GDM1 (cell line): ENCODE results near the gene ARMC9.
"Not testable (repeated sequence)": the region's sequence is repeated elsewhere in the genome, so short reads cannot be mapped to it uniquely, and the experiment has no call there.

Experiments used
- DNase-seq: peaks from one replicate; lab custom pipeline; 2025; lab: John Stamatoyannopoulos, UW

ARMC9 gene

GRCh38 chr2:231198291-231199173 is at the start of gene ARMC9:
Gene ARMC9 (plus strand): TSS chr2:231198631. CDS start chr2:231206239, 7,608 bp downstream.
- DNase-seq, result peak; percentile 62

DNA sequence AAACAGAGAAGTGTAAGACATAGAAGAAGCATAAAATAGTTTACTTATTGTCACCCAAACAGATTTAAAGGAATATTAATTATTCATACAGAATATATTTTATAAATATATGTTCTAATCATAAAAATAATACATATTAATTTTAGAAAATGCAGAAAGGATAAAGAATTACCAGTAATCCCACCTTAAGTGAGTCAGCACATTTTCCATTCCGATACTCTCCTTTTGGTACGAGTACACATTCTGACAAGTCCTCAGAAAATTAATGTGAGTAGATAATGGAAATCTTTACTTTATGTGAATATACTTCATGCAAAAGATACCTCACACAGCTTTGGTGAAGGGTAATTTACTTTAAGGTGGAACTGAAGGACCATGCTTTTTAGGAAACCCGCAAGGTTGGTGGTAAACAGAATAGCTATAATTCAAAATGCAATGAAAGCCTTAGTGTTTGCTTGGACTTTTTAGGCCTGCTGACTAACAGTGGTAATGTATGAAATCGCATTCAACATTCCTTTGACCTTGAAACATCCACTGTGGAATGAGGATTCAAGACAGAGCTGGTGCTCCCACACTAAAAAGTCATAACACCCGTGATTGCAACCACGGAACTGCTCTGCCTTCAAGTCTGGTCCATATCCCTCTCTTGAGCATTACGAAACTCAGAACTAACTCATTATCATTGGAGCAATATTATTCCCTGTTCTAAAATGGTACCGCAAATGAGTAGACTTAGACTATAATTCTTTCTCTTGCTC is 45.5 kb upstream of the ARMC9 start:
- no peak for DNase-seq

GRCh38 chr2:231159306-231159705 is 39.1 kb upstream of the ARMC9 start:
- DNase-seq, result no peak

- no peak for DNase-seq
These were observed 37.7 kb upstream of the ARMC9 start for GRCh38 chr2:231160701-231161100.

DNA sequence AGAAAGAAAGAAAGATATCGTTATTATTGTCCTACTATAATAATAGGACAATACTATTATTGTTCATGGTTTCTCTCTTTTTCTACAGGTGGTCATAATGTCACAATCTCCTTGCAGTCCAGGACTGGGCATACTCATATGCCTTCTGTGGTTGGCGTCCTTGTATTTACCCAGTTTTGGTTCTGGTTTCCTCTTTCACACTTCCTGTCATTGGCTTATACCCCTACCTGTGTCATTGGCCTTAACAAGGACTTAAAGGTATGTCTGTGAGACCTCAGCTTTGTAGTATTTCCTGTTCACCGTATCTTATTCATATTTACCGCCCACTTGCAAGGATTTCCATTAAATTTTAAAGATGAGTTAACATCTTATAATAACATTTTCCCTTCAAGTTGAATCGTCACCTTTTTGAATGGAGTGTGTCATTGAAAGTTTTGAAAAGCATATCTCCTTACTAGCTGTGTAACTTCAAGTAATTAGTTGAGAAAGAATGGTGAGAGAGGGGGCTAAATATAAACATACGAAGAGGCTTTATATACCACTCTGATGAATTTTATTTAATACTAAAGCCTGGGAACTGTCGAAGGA is 37.1 kb upstream of the ARMC9 start:
- DNase-seq, result no peak

DNA sequence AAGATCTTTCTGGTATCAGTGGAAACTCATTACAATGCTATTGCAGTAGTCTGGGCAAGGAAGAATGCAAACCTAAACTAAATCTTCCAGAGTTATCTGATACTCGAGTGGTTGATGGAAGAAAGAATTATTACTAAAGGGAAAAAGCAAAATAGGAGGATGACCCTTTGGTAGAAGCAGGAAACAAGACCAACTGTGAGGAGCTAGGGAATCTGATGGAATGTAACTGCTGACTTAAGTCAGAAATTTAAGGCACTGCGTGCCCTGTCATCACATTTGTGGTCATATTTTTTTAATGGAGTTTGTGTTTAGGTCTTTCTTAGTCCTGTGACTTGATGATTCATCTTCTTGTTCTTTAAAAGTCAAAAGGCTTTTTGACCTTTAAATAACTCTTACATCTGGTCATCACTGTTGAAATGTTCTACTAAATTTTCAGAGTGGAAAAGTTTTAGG is 36.5 kb upstream of the ARMC9 start:
- DNase-seq, result no peak

DNA sequence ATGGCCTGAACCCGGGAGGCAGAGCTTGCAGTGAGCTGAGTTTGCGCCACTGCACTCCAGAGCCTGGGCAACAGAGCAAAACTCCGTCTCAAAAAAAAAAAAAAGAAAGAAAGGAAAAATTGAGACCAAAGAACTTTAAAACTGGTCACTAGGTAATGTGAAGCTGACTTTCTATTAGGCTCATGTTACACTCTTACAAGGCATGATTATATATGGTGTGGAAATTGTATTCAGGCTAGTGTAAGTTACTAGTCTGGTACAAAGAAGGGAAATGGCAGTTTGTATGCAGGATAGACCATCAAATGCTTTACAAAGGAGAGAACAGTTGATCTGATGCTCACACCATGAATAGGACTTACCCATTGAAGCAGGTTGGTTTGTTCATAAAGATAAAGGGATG is 35.4 kb upstream of the ARMC9 start:
- no peak for DNase-seq

DNA sequence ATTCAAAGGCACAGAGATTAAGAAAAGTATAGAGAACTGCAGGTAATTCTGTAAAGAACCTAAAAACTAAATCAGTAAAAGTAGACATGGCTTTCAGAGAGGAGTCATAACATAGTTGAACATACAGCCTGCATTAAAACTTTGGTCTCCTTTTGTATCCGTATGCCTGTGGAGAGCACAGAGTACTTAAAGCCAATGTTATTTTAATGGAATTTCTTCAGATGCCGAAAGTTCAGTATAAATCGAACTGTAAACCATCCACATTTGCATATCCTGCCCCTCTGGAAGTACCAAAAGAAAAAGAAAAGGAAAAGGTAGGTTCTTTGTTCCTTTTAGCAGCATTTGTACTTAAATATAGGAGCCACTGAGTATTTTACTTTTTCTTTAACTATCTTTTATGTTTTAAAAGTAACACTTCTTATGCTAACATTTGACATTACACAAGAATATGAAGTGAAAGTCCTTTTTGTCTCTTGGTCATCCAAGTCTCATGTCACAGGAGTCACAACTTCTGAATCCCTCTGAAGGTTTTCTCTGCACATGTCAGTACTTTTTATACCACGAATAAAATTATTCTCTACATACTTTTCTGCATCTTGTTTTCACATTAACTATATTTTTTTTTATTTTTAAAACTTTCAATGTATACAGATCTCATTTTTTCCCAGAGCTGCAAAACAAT is 34.9 kb upstream of the ARMC9 start:
- no peak for DNase-seq

DNA sequence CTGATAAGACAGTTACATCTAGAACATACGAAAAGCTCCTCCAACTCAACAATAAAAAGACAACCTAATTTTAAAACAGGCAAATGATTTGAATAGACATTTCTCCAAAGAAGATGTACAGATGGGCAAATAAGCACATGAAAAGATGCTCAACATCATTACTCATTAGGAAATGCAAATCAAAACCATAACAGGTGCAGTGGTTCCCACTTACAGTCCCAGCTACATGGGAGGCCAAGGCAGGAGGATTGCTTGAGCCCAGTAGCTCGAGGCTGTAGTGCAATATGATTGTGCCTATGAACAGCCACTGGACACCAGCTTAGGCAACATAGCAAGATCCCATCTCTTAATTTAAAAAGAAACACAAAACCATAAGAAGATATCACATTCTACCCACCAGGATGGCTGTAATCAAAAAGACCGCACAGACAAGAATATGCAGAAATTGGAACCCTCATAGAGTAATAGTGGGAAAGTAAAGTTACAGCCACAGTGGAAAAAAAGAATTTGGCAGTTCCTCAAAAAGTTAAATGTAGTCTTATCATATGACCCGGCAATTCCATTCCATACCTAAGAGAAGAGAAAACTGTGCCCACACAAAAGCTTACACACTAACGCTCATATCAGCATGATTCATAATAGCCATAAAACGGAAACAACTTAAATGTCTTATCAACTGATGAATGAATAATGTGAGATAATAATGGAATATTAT is 30.5 kb upstream of the ARMC9 start:
- DNase-seq, result no peak

- DNase-seq, result no peak
These were observed 29.8 kb upstream of the ARMC9 start for GRCh38 chr2:231168460-231169139.

DNA sequence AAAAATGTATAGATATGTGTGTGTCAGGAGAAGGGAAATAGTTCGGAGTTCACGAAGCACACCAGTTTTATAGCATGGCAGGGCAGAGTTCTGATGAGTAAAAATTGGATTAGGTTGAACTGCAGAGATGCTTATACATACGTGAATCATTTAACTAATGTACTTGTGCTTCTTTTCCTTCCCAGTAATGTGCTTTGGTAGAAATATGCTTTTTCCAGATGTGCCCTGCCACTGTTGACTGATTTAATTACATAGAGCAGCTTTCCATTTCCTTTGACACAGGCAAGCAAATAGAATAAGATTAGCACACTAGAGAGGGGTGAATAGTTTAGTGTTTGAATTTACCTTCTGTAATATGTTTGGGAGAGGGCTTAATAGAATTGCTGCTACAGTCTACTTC is 28.9 kb upstream of the ARMC9 start:
- DNase-seq, result no peak

DNA sequence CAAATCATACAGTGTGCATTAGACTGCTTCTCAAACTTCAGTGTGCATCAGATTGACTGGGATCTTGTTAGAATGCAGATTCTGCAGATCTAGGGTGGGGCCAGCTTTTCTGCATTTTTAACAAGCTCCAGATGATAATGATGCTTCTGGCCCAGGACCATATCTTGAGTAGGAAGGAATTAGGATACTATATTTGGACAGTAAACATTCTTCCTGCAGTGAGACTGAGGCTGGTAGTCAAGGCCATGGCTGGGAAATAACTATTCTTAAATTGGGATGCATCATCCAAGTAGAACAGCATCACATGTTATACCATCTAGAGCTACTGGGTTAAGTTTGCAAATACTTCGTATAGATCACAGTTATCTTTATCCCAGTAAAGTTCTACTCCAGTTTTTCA is 28.4 kb upstream of the ARMC9 start:
- DNase-seq, result no peak

GRCh38 chr2:231172025-231172424 is 26.4 kb upstream of the ARMC9 start:
- DNase-seq, result no peak

- DNase-seq, result no peak
These were observed 24.2 kb upstream of the ARMC9 start for GRCh38 chr2:231174211-231174651.

DNA sequence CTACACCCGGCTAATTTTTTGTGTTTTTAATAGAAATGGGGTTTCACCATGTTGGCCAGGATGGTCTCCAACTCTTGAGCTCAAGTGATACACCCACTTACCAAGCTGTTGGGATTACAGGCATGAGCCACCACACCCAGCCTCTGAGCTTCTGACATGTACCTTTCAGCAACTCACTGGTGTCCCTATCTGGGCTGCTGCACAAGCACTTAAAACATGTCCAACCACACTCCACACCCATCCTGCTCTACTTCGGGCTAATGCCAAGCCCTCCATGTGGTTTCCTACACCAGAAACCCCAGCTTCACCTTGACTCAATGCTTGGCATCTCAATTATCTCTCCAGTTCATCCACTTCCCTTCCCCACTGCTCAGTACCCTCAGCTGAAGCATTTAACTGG is 22.4 kb upstream of the ARMC9 start:
- DNase-seq, result no peak

- DNase-seq, result no peak
These were observed 21.0 kb upstream of the ARMC9 start for GRCh38 chr2:231177156-231178025.

GRCh38 chr2:231178805-231179204 is 19.6 kb upstream of the ARMC9 start:
- DNase-seq, result not testable (repeated sequence)

- peak; percentile 38 for DNase-seq
These were observed 16.4 kb upstream of the ARMC9 start for GRCh38 chr2:231181860-231182512.

- no peak for DNase-seq
These were observed 15.9 kb upstream of the ARMC9 start for GRCh38 chr2:231182513-231182899.
